GM21360 (cell line): Measurements from ENCODE around the gene TNFSF12.
A peak's percentile ranks its signal among the peaks of the same experiment; 100 is the strongest.

Experiments used
- ATAC-seq: cut with Tn5 transposase; IDR thresholded peaks from one replicate; pipeline ENCODE4 v1.9.1; 2021; ENCODE audit warnings: mild to moderate bottlenecking, moderate library complexity; ENCODE audit not compliant: unreplicated experiment

Gene TNFSF12

GRCh38 chr17:7541074-7541621 is 7.7 kb upstream of the TNFSF12 start:
- no peak for ATAC-seq

- ATAC-seq, result no peak
Observed at GRCh38 chr17:7544911-7545310, 3.9 kb upstream of the TNFSF12 start.

GRCh38 chr17:7549401-7550055 is 670 bp downstream of the TNFSF12 start:
- no peak for ATAC-seq

- no peak for ATAC-seq
Observed at GRCh38 chr17:7550344-7550743, 1.5 kb downstream of the TNFSF12 start.

GRCh38 chr17:7551396-7551795 is 2.5 kb downstream of the TNFSF12 start:
- ATAC-seq, result no peak

- no peak for ATAC-seq
Observed at GRCh38 chr17:7552621-7553051, 3.8 kb downstream of the TNFSF12 start.

GRCh38 chr17:7553356-7553755 is 4.5 kb downstream of the TNFSF12 start:
- ATAC-seq, result no peak

GRCh38 chr17:7555320-7555948 is 6.6 kb downstream of the TNFSF12 start:
- no peak for ATAC-seq

GRCh38 chr17:7556627-7557026 is 7.8 kb downstream of the TNFSF12 start:
- ATAC-seq, result no peak

GRCh38 chr17:7557147-7557764 is 8.4 kb downstream of the TNFSF12 start:
- no peak for ATAC-seq

GRCh38 chr17:7557775-7558543 is 9.1 kb downstream of the TNFSF12 start:
- ATAC-seq, result no peak

GRCh38 chr17:7558544-7559319 is 9.9 kb downstream of the TNFSF12 start, which contains the start of gene TNFSF13:
Gene TNFSF13, plus strand, starts transcription at chr17:7558750. Its CDS starts 290 bp downstream, at chr17:7559040.
- ATAC-seq, result no peak

- no peak for ATAC-seq
Observed at GRCh38 chr17:7559320-7560171, 10.7 kb downstream of the TNFSF12 start.

GRCh38 chr17:7560172-7561027 is 11.5 kb downstream of the TNFSF12 start:
- no peak for ATAC-seq

- ATAC-seq, result peak; percentile 40
Observed at GRCh38 chr17:7561028-7561575, 12.2 kb downstream of the TNFSF12 start.

GRCh38 chr17:7561589-7562207 is 12.8 kb downstream of the TNFSF12 start, which contains the start of gene SENP3:
Gene SENP3, plus strand, starts transcription at chr17:7561919. Its CDS starts 1,158 bp downstream, at chr17:7563077.
- peak; percentile 54 for ATAC-seq

GRCh38 chr17:7562208-7562605 is 13.3 kb downstream of the TNFSF12 start:
- peak; percentile 8 for ATAC-seq
